ENCODE measurements around the gene ASCL3.

GRCh38 chr11:8928205-8928604 lies 14.6 kb downstream of the ASCL3 start:
- TF ChIP-seq POLR2AphosphoS5 (IDR thresholded peaks at IDR 0.05) (no peak), EP300 (IDR thresholded peaks at IDR 0.05) (no peak)
- TF ChIP-seq, protein P1, sequence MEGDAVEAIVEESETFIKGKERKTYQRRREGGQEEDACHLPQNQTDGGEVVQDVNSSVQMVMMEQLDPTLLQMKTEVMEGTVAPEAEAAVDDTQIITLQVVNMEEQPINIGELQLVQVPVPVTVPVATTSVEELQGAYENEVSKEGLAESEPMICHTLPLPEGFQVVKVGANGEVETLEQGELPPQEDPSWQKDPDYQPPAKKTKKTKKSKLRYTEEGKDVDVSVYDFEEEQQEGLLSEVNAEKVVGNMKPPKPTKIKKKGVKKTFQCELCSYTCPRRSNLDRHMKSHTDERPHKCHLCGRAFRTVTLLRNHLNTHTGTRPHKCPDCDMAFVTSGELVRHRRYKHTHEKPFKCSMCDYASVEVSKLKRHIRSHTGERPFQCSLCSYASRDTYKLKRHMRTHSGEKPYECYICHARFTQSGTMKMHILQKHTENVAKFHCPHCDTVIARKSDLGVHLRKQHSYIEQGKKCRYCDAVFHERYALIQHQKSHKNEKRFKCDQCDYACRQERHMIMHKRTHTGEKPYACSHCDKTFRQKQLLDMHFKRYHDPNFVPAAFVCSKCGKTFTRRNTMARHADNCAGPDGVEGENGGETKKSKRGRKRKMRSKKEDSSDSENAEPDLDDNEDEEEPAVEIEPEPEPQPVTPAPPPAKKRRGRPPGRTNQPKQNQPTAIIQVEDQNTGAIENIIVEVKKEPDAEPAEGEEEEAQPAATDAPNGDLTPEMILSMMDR (IDR thresholded peaks at IDR 0.05) = no peak
